HUES6 (cell line): Measurements from ENCODE around the gene XXYLT1.
"Not testable (repeated sequence)": the region's sequence is repeated elsewhere in the genome, so short reads cannot be mapped to it uniquely, and the experiment has no call there.

Experiments used
- H3K27ac ChIP-seq: 2 replicates; pipeline ENCODE4 v1.7.0; 2013; ENCODE audit warnings: low read depth, mild to moderate bottlenecking, low read length, inconsistent platforms
- H3K27me3 ChIP-seq: 2 replicates; pipeline ENCODE4 v1.6.1; 2013; ENCODE audit warnings: low read length; ENCODE audit not compliant: control insufficient read depth, insufficient read depth
- H3K36me3 ChIP-seq: 2 replicates; pipeline ENCODE4 v1.6.1; 2013; ENCODE audit warnings: low read length; ENCODE audit not compliant: control insufficient read depth, insufficient read depth
- H3K4me1 ChIP-seq: 2 replicates; pipeline ENCODE4 v1.6.1; 2013; ENCODE audit warnings: low read length; ENCODE audit not compliant: control insufficient read depth, insufficient read depth
- H3K4me3 ChIP-seq: 2 replicates; pipeline ENCODE4 v1.5.1; 2013; ENCODE audit warnings: low read depth, low read length
- H3K9ac ChIP-seq: one replicate; pipeline ENCODE4 v1.6.1; 2013; ENCODE audit warnings: mild to moderate bottlenecking, low read length
- H3K9me3 ChIP-seq: 2 replicates; pipeline ENCODE4 v1.6.1; 2013; ENCODE audit warnings: low read depth, low read length; ENCODE audit not compliant: control insufficient read depth, insufficient read depth

Gene XXYLT1

DNA sequence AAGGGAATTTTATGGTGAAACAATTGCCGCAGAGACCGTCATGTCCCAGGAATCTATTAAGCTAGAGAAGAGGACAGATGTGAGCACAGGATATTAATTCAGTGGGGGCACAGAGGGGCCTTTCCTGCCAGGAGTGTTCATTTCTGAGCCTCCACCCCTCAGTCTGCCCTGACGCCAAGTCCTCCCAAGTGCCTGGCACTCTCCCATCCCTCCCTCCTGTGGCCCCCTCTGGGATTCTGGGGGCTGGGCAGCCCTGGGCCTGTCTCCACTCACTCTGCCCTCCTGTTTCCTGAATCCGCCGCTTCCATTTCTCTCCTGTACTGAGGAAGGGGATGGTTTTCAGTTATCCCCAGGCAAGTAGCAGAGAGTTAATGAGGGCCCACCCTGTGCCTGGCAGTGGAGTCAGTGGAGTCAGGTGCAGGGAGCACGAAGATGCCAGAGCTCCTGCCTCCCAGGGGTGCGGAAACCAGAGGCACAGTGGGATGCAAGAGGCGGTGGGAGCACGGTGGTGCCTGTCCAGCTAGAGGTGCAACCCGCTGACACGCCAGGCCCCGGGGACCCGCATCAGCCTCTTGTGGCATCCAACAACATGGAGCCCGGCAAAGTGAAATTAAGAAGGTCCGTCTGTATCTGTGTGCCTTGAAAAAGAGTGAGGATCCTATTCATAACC, 212.5 kb downstream of the XXYLT1 start:
- no peaks in the 10 kb centered on the region for H3K9me3 ChIP-seq
- H3K4me1 ChIP-seq, result no peaks in the 10 kb centered on the region
- no peaks in the 10 kb centered on the region for H3K27me3 ChIP-seq
- H3K36me3 ChIP-seq, result no peaks in the 10 kb centered on the region
- H3K9ac ChIP-seq, result no peak overlapping the region
- no peak overlapping the region for H3K27ac ChIP-seq
- no peak overlapping the region for H3K4me3 ChIP-seq

DNA sequence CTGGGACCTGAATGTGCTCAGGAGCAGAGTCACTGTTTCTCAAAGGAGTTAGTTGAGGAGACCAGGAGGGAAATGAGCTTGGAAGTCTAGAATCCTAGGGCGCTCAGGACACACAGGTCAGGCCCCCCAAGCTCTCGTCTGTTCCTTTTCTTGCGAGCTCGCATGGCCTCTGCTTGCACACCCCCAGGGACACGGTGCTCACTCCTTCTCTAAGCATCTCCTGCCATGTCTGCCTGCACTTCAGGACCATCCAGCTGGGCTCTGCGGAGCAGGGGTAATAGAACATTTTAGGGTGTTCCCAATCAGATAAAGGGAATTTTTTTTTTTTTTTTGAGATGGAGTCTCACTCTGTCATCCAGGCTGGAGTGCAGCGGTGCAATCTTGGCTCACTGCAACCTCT, 213.2 kb downstream of the XXYLT1 start:
- H3K4me1 ChIP-seq, result no peaks in the 10 kb centered on the region
- H3K9me3 ChIP-seq, result no peaks in the 10 kb centered on the region
- no peaks in the 10 kb centered on the region for H3K36me3 ChIP-seq
- H3K4me3 ChIP-seq, result no peak overlapping the region
- H3K27ac ChIP-seq, result no peak overlapping the region
- no peak overlapping the region for H3K9ac ChIP-seq
- H3K27me3 ChIP-seq, result no peaks in the 10 kb centered on the region

DNA sequence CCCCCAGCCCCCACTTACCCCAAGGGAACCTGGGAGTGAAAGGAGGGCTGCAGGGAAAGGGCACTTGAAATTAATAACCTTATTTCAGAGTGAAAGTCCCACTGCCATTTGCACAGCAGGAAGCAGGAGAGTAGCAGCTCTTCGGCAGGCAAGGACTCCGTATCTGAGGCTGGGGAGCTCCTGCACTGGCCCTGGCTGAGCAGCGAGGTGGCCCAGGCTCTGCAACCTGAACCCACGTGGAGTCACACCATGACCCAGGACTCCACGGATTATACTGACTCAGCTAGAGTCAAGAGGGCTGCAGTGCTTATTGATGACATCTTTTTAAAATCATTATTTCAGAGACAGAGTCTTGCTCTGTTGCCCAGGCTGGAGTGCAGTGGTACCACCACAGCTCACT, 214.5 kb downstream of the XXYLT1 start:
- Histone ChIP-seq H3K36me3 (no peaks in the 10 kb centered on the region), H3K27me3 (no peaks in the 10 kb centered on the region), H3K4me3 (no peak overlapping the region), H3K9me3 (no peaks in the 10 kb centered on the region), H3K4me1 (no peaks in the 10 kb centered on the region), H3K9ac (no peak overlapping the region), H3K27ac (no peak overlapping the region)

DNA sequence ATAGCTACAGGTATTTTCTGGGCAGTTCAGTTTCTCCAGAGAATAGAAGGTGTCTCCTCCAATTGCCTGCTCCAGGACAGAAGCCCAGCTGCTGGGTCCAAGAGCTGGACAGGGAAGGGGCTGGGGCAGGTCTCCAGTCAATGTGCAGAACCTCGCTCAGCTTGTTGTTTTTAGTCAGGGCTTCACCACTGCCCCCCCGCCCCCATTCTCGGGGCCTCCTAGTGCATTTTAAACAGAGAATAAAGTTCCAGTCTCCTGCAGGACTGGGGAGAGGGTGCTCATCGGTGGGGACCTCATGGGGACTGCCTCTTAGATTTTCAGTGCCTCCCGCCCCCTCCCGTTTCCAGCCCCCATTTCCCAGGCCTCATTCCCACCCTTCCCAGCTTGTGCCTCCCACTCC, 216.6 kb downstream of the XXYLT1 start:
- no peak overlapping the region for H3K9ac ChIP-seq
- H3K9me3 ChIP-seq, result no peaks in the 10 kb centered on the region
- no peak overlapping the region for H3K27ac ChIP-seq

DNA sequence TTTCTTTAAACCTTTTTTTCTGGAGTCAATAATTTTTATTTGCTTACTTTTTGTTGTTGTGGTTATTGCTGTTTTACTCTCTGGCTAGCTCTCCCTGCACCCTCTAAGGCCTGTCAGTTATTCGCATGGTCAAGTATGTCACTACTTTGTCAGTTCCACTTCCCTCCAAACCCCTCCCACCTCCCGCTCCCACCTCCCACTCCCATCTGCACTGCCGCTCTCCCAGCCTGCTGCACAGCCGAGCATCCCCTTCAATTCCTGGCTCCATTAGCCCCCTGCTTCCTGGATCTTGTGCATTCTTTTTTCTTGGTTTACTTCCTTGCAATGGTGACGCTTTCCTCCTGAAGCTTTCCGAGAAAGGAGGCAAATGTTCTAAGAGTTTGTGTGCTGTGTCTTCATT, 218.0 kb downstream of the XXYLT1 start:
- H3K27ac ChIP-seq, result no peak overlapping the region
- H3K9ac ChIP-seq, result no peak overlapping the region
- no peaks in the 10 kb centered on the region for H3K36me3 ChIP-seq
- no peak overlapping the region for H3K4me3 ChIP-seq
- no peaks in the 10 kb centered on the region for H3K27me3 ChIP-seq
- peaks cover 5% of the 10 kb centered on the region; the same call in 1 of the 2 replicates for H3K4me1 ChIP-seq
- no peaks in the 10 kb centered on the region for H3K9me3 ChIP-seq

More for the DNA sequence above, 216.6 kb downstream of the XXYLT1 start:
- Histone ChIP-seq H3K36me3 (no peaks in the 10 kb centered on the region), H3K4me1 (no peaks in the 10 kb centered on the region), H3K27me3 (no peaks in the 10 kb centered on the region), H3K4me3 (no peak overlapping the region)

DNA sequence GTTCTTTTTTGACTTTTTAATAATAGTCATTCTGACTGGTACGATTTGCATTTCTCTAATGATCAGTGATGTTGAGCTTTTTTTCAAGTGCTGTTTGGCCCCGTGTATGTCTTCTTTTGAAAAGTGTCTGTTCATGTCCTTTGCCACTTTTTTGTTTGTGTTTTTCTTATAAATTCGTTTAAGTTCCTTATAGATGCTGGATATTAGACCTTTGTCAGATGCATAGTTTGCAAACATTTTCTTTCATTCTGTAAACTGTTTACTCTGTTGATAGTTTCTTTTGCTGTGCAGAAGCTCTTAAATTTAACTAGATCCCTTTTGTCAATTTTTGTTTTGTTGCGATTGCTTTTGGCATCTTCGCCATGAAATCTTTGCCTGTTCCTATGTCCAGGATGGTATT, 220.7 kb downstream of the XXYLT1 start:
- H3K9me3 ChIP-seq, H3K27me3 ChIP-seq, H3K27ac ChIP-seq, H3K4me1 ChIP-seq, H3K9ac ChIP-seq, H3K36me3 ChIP-seq, H3K4me3 ChIP-seq: not testable (repeated sequence)

DNA sequence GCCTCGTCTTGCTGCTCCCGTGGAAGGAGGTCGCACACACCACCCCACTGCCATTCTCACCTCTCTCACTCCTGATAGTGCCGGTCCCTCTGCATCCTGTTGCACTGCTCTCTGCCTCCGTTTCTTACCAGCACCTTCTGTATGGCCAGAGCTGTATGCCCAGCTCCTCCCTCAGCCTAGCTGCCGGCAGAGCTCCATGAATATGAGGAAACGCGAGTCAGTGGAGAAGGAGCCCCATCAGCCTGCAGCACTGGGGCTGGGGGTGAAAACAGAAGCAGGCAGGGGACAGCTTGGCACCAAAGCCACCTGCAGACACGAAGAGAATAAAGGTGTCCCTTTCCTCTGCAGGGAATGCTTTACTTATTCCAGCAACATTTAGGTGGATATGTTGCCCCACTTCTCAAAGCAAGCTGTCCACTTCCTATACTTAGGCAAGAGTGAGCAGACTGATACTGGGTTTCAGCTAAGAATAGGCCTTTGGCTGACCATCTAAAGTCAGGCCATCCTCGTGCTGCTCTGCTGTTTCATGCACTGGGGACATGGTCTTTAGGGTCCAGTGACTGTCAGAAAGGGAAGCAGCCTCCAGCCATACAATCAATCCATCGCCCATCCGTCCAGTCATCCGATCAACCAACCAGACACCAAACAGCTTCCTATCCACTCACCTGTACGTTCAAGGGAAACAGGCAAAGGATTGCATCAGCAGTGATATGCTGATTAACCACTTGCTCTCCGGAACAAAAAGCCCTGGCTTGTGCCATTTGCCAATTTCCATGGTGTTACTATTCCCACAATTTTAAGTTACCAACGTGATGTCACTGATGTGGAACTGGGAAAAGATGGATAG, 222.7 kb downstream of the XXYLT1 start:
- Histone ChIP-seq H3K4me3 (no peak overlapping the region), H3K27me3 (no peaks in the 10 kb centered on the region), H3K27ac (no peak overlapping the region), H3K36me3 (no peaks in the 10 kb centered on the region), H3K9ac (no peak overlapping the region), H3K9me3 (no peaks in the 10 kb centered on the region), H3K4me1 (peaks cover 14% of the 10 kb centered on the region)

DNA sequence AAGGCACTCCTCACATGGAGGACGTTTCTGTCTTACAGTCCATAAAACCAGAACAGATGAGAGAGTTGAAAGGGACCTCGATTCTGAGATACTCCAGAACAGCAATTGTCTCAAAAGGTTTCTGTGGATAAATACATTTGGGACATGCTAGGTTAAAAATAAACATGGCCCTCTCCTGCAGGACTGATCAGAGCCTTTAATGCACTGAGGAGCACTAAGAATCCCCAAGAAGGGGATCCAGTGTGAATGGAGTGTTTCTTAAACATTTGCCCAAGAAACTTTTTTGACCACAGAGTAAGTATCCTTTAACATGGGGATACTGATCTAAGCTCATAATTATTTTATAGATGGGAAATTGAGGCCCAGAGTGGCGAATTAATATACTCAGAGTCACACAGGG, 223.4 kb downstream of the XXYLT1 start:
- peaks cover 21% of the 10 kb centered on the region for H3K4me1 ChIP-seq
- H3K27ac ChIP-seq, result no peak overlapping the region
- no peak overlapping the region for H3K9ac ChIP-seq
- H3K4me3 ChIP-seq, result no peak overlapping the region
- H3K9me3 ChIP-seq, result no peaks in the 10 kb centered on the region
- no peaks in the 10 kb centered on the region for H3K36me3 ChIP-seq
- H3K27me3 ChIP-seq, result no peaks in the 10 kb centered on the region

DNA sequence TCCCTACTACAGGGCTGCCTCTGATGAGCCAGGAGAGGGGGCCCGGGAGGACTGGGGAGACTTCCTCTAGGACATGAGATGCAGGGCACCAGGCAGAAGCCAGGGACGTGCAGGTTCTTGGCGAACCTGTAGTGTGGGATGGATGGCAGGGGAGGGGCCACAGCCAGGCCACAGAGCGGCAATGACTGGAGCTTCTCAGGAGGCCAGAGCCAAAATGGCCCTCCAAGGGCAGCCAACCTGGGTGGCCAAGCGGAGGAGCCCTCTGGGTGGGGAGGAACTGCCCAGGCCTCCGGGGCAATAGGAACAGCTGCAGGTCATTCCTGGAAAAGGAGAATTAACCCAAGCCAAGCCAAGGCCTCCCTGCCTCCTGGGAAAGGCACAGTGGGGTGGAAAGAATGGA, 224.5 kb downstream of the XXYLT1 start:
- H3K27me3 ChIP-seq, result no peaks in the 10 kb centered on the region
- no peaks in the 10 kb centered on the region for H3K36me3 ChIP-seq
- H3K9me3 ChIP-seq, result no peaks in the 10 kb centered on the region
- H3K4me3 ChIP-seq, result no peak overlapping the region
- no peak overlapping the region for H3K27ac ChIP-seq
- H3K9ac ChIP-seq, result no peak overlapping the region
- peaks cover 30% of the 10 kb centered on the region for H3K4me1 ChIP-seq

DNA sequence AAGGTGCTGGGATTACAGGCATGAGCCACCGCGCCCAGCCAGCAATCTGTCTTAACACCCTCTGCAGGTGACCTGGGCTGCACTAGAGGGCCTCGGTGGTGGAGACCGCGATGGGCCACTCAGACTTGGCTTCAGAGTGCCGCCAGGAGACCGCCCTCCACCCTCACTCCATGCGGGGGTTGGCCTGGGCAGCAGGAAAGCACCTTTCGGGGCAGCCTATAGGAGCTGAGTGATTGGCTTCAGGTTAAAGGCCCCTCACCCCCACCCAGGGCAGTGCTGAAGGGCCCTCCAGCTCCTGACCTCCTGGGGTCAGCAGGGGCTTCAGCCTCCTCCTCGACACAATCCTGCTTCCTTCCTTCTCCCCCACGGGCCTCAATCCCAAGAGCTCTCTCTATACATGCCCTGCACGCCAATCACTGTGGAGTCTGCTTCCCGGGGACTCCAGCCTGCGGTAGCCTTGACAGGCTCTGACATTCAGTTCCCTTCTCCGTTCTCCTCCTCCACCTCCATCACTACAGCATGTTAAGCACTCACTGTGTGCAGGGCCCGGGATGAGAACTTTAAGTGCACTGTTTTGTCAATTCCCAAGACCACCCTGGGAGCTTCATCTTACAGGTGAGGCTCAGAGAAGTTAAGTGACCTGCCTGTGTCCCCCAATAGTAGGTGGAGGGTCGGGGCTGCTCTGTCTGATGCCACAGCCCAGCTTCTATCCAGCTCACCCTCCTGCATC, 225.3 kb downstream of the XXYLT1 start:
- Histone ChIP-seq H3K9me3 (no peaks in the 10 kb centered on the region), H3K36me3 (no peaks in the 10 kb centered on the region), H3K9ac (no peak overlapping the region), H3K27ac (no peak overlapping the region), H3K4me3 (no peak overlapping the region), H3K4me1 (peaks cover 35% of the 10 kb centered on the region), H3K27me3 (no peaks in the 10 kb centered on the region)

DNA sequence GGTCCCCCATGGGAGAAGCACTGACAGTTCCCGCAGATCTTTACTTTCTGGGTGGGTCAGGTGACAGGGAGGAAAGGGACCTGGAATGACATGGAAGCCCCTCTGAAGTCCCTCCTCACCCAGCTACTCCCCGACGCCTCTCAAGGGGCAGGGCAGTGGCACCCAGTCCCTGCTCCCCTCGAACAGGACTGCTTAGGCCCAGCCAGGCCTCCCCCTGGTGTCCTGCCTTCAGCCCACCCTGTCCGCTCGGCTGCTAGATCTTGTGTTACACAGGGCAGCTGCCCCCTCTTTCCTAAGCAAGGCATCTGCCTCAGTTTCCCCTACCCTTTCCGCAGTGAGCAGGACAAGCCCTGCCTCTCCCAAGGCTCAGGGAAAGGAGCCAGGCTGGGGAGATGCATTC, 226.5 kb downstream of the XXYLT1 start:
- no peaks in the 10 kb centered on the region for H3K9me3 ChIP-seq
- peaks cover 46% of the 10 kb centered on the region for H3K4me1 ChIP-seq
- H3K9ac ChIP-seq, result no peak overlapping the region
- no peaks in the 10 kb centered on the region for H3K27me3 ChIP-seq
- no peaks in the 10 kb centered on the region for H3K36me3 ChIP-seq
- no peak overlapping the region for H3K27ac ChIP-seq
- no peak overlapping the region for H3K4me3 ChIP-seq
